ENCODE data around the gene DCTN1. TPM values are rescaled to one million over a fixed set of nuclear protein-coding genes. Genes with fewer than 3 reads are reported as not detected.

Gene DCTN1
- total RNA-seq, 4 donors from 2014 or later, result 85.3 to 191 (median 121) TPM

Small RNAs within 50 kb of the gene (small RNA-seq; reads per million reads assigned to genes)
- gene RNU6-542P (0 reads per million in 2 donors), gene TAF13P2 (0 reads per million in 2 donors)

Other genes starting within 250 kb of the DCTN1 start
- gene BOLA3, start 232.4 kb downstream of the DCTN1 start, total RNA-seq, result 10 to 100 TPM; 17.7 to 72.6 (median 28.0) TPM
- gene MOB1A, start 201.4 kb downstream of the DCTN1 start, total RNA-seq, result 100 to 1,000 TPM in 1 of 4 donors, 10 to 100 TPM in 3; 46.7 to 102 (median 77.6) TPM
- gene MTHFD2, start 181.7 kb downstream of the DCTN1 start, total RNA-seq, result 10 to 100 TPM; 15.1 to 24.8 (median 16.2) TPM
- gene SLC4A5, start 36.9 kb downstream of the DCTN1 start, total RNA-seq, result 10 to 100 TPM in 1 of 4 donors, 1 to 10 TPM in 3; 1.8 to 14.9 (median 4.9) TPM
- 1 to 10 TPM in 3 of 4 donors, under 1 TPM in 1; 0.94 to 3.3 (median 1.7) TPM for gene C2orf81, start 41.3 kb upstream of the DCTN1 start, total RNA-seq
- gene WDR54, start 41.4 kb upstream of the DCTN1 start, total RNA-seq, result 1 to 10 TPM in 3 of 4 donors, not detected in 1; 1.2 to 2.5 (median 2.3) TPM
- 10 to 100 TPM; 46.2 to 99.9 (median 75.7) TPM for gene RTKN, start 61.6 kb upstream of the DCTN1 start, total RNA-seq
- 10 to 100 TPM in 3 of 4 donors, 1 to 10 TPM in 1; 5.4 to 83.3 (median 41.8) TPM for gene INO80B, start 74.8 kb upstream of the DCTN1 start, total RNA-seq
- 10 to 100 TPM; 46.2 to 81.3 (median 59.9) TPM for gene WBP1, start 78.1 kb upstream of the DCTN1 start, total RNA-seq
- 100 to 1,000 TPM in 1 of 4 donors, 10 to 100 TPM in 3; 55.3 to 122 (median 85.9) TPM for gene MOGS, start 85.1 kb upstream of the DCTN1 start, total RNA-seq
- gene MRPL53, start 92.4 kb upstream of the DCTN1 start, total RNA-seq, result 10 to 100 TPM; 17.8 to 23.8 (median 20.0) TPM
- 100 to 1,000 TPM in 1 of 4 donors, 10 to 100 TPM in 3; 60.6 to 132 (median 94.7) TPM for gene CCDC142, start 102.7 kb upstream of the DCTN1 start, total RNA-seq
- 10 to 100 TPM; 42.9 to 79.5 (median 65.2) TPM for gene TTC31, start 102.8 kb upstream of the DCTN1 start, total RNA-seq
- 1 to 10 TPM in 3 of 4 donors, not detected in 1; 2.8 to 6.9 (median 6.8) TPM for gene LBX2, start 119.3 kb upstream of the DCTN1 start, total RNA-seq
- gene PCGF1, start 127.4 kb upstream of the DCTN1 start, total RNA-seq, result 10 to 100 TPM; 14.0 to 18.9 (median 16.2) TPM
- 1 to 10 TPM in 2 of 4 donors, under 1 TPM in 1, not detected in 1; 0.53 to 1.7 (median 1.7) TPM for gene TLX2, start 134.1 kb upstream of the DCTN1 start, total RNA-seq
- 100 to 1,000 TPM in 1 of 4 donors, 10 to 100 TPM in 3; 14.0 to 116 (median 75.3) TPM for gene DQX1, start 145.9 kb upstream of the DCTN1 start, total RNA-seq
- 100 to 1,000 TPM; 183 to 233 (median 213) TPM for gene AUP1, start 149.4 kb upstream of the DCTN1 start, total RNA-seq
- gene HTRA2, start 149.6 kb upstream of the DCTN1 start, total RNA-seq, result 10 to 100 TPM; 20.6 to 25.5 (median 24.2) TPM
- 1 to 10 TPM in 3 of 4 donors, under 1 TPM in 1; 0.88 to 8.0 (median 4.8) TPM for gene LOXL3, start 173.6 kb upstream of the DCTN1 start, total RNA-seq
- gene DOK1, start 174.4 kb upstream of the DCTN1 start, total RNA-seq, result 10 to 100 TPM; 14.5 to 38.0 (median 26.3) TPM

All from Peyer's patch (tissue), 4 donors.